Neural progenitor cell (in vitro differentiated cells): Measurements from ENCODE around the gene TCF7. TPM values are rescaled to one million over a fixed set of nuclear protein-coding genes. Genes with fewer than 3 reads are reported as not detected.

Experiments used
- DNase-seq: peaks from one replicate; pipeline ENCODE4 v3.0.0-alpha.2; 2016; ENCODE audit warnings: low spot score
- H2AFZ ChIP-seq: fragments of 200-600 bp; sonication (generic); replicated peaks from 2 replicates; pipeline ENCODE4 v1.6.1; 2016; ENCODE audit warnings: antibody characterized with exemption
- H3F3A ChIP-seq: fragments of 200-600 bp; sonication (generic); 2 replicates; pipeline ENCODE4 v1.6.1; 2016; ENCODE audit warnings: antibody characterized with exemption, low read depth
- H3K27ac ChIP-seq: fragments of 200-600 bp; sonication (generic); 2 replicates; pipeline ENCODE4 v1.5.1; 2016; ENCODE audit warnings: mild to moderate bottlenecking
- H3K27me3 ChIP-seq: fragments of 200-600 bp; sonication (generic); 2 replicates; pipeline ENCODE4 v1.6.1; 2016; ENCODE audit warnings: mild to moderate bottlenecking, moderate library complexity
- H3K36me3 ChIP-seq: fragments of 200-600 bp; sonication (generic); 2 replicates; pipeline ENCODE4 v1.5.1; 2016
- H3K4me1 ChIP-seq: fragments of 200-600 bp; sonication (generic); 2 replicates; pipeline ENCODE4 v1.6.1; 2016; ENCODE audit warnings: mixed run types
- H3K4me2 ChIP-seq: fragments of 200-600 bp; sonication (generic); 2 replicates; pipeline ENCODE4 v1.6.1; 2016
- H3K4me3 ChIP-seq: fragments of 200-600 bp; sonication (generic); 2 replicates; pipeline ENCODE4 v1.5.1; 2016
- H3K79me2 ChIP-seq: fragments of 200-600 bp; sonication (generic); 2 replicates; pipeline ENCODE4 v1.6.1; 2016; ENCODE audit warnings: low read depth
- H3K9ac ChIP-seq: fragments of 200-600 bp; sonication (generic); 2 replicates; pipeline ENCODE4 v1.6.1; 2016
- H3K9me3 ChIP-seq: fragments of 200-600 bp; sonication (generic); 2 replicates; pipeline ENCODE4 v1.5.1; 2016; ENCODE audit warnings: low read depth
- H4K20me1 ChIP-seq: fragments of 200-600 bp; sonication (generic); 2 replicates; pipeline ENCODE4 v1.6.1; 2016; ENCODE audit warnings: low read depth
- H3K27ac Mint-ChIP-seq: 3 replicates; pipeline ENCODE4 v1.8.0; 2021; ENCODE audit warnings: mixed read lengths
- H3K27me3 Mint-ChIP-seq: 2 replicates; pipeline ENCODE4 v1.8.0; 2022; ENCODE audit warnings: low read depth, mild to moderate bottlenecking, inconsistent platforms, moderate library complexity, mixed read lengths; ENCODE audit not compliant: insufficient read depth
- H3K36me3 Mint-ChIP-seq: 3 replicates; pipeline ENCODE4 v1.8.0; 2021; ENCODE audit warnings: mixed read lengths
- H3K4me1 Mint-ChIP-seq: 3 replicates; pipeline ENCODE4 v1.8.0; 2021; ENCODE audit warnings: mixed read lengths
- H3K4me3 Mint-ChIP-seq: 3 replicates; pipeline ENCODE4 v1.8.0; 2021; ENCODE audit warnings: mild to moderate bottlenecking, moderate library complexity, mixed read lengths
- H3K9me3 Mint-ChIP-seq: 3 replicates; pipeline ENCODE4 v1.8.0; 2020; ENCODE audit warnings: mixed read lengths
- CTCF ChIP-seq: fragments of 200-600 bp; sonication (generic); IDR thresholded peaks from 2 replicates; pipeline ENCODE4 v1.5.1; 2017; ENCODE audit warnings: antibody characterized with exemption, mild to moderate bottlenecking
- EZH2 ChIP-seq: fragments of 200-600 bp; sonication (generic); IDR thresholded peaks from 2 replicates; pipeline ENCODE4 v1.6.1; 2017; ENCODE audit warnings: antibody characterized with exemption, mild to moderate bottlenecking, moderate library complexity
- EZH2phosphoT487 ChIP-seq: fragments of 200-600 bp; sonication (generic); IDR thresholded peaks from 2 replicates; pipeline ENCODE4 v1.6.1; 2017; ENCODE audit warnings: antibody characterized with exemption
- total RNA-seq: library from RNA; depleted of rRNA; stranded (reverse); fragments of >200 nt; gene quantifications from 2 replicates; pipeline ENCODE4 v1.2.3, GENCODE V29; 2015; ENCODE audit warnings: low replicate concordance

TCF7 gene
- total RNA-seq, 1 donor from 2014 or later, result 0.73 TPM

DNA sequence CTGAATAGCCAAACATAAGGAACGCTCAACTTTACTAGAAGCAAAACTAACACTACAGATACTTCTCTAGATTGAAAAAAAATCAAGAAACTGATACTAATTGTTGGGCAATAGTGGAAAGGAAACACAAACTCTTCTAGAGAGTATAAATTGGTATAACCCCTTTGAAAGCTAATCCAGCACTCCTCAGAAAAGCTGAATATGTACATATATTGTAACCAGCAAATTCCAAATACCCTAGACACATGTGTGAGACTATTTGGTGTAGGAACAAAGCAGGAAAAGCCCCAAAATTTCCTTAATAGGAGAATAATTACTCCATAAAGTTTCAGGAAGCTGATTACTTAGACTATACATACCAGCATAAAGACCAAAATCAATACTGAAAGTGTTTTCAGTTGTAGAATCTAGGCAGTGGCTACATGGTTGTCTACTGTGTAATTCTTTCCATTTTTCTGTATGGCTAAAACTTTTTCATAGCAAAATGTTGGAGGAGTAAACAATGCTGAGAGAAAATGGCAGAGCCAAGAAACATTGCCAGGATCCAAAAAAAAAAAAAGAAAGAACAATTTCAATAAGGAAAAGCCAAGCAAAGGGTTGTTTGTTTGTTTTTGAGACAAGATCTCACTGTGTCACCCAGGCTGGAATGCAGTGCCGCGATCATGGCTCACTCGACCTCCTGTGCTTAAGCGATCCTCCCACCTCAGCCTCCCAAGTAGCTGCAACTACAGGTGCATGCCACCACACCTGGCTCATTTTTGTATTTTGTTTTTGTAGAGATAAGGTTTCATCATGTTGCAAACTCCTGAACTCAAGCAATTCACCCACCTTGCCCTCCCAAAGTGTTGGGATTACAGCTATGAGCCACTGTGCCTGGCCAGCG is 47.3 kb downstream of the TCF7 start:
- peaks cover 38% of the 10 kb centered on the region for H3K79me2 ChIP-seq
- no peak overlapping the region for H3K4me3 ChIP-seq
- Mint-ChIP-seq H3K9me3 (peaks cover 8% of the 10 kb centered on the region), H3K27me3 (peaks cover 2% of the 10 kb centered on the region), H3K36me3 (peaks cover 48% of the 10 kb centered on the region), H3K4me3 (no peak overlapping the region), H3K4me1 (no peaks in the 10 kb centered on the region), H3K27ac (no peak overlapping the region)
- H3K4me1 ChIP-seq, result no peaks in the 10 kb centered on the region
- peaks cover 34% of the 10 kb centered on the region for H3K36me3 ChIP-seq
- peaks cover 9% of the 10 kb centered on the region for H4K20me1 ChIP-seq
- TF ChIP-seq CTCF (no peak), EZH2phosphoT487 (no peak), EZH2 (no peak)
- H3F3A ChIP-seq, result peaks cover 4% of the 10 kb centered on the region
- no peak for DNase-seq
- H2AFZ ChIP-seq, result no peak overlapping the region
- no peak overlapping the region for H3K27ac ChIP-seq
- H3K4me2 ChIP-seq, result no peak overlapping the region
- H3K9ac ChIP-seq, result no peak overlapping the region
- H3K27me3 ChIP-seq, result no peaks in the 10 kb centered on the region
- no peaks in the 10 kb centered on the region for H3K9me3 ChIP-seq

DNA sequence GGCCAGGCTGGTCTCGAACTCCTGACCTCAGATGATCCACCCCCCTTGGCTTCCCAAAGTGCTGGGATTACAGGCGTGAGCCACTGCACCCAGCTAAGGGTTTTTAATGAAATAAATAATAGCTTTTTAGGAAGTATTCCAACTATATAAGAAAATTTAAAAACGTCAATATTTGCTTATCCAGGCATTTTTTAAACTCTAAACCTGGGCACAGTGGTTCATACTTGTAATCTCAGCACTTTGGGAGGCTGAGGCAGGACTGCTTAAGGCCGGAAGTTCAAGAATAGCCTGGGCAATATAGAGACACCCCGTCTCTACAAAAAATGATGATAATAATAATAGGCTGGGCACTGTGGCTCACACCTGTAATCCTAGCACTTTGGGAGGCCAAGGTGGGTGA is 48.1 kb downstream of the TCF7 start:
- Mint-ChIP-seq H3K27me3 (peaks cover 2% of the 10 kb centered on the region), H3K4me1 (no peaks in the 10 kb centered on the region), H3K4me3 (no peak overlapping the region), H3K27ac (no peak overlapping the region), H3K36me3 (peaks cover 50% of the 10 kb centered on the region), H3K9me3 (peaks cover 8% of the 10 kb centered on the region)
- Histone ChIP-seq H3K9ac (no peak overlapping the region), H3K79me2 (peaks cover 44% of the 10 kb centered on the region), H4K20me1 (peaks cover 9% of the 10 kb centered on the region), H3K4me1 (no peaks in the 10 kb centered on the region), H3K9me3 (no peaks in the 10 kb centered on the region), H2AFZ (no peak overlapping the region), H3K4me2 (no peak overlapping the region), H3K36me3 (peaks cover 36% of the 10 kb centered on the region), H3K4me3 (no peak overlapping the region), H3K27me3 (no peaks in the 10 kb centered on the region), H3K27ac (no peak overlapping the region), H3F3A (peaks cover 4% of the 10 kb centered on the region)
- no peak for DNase-seq
- TF ChIP-seq EZH2 (no peak), CTCF (no peak), EZH2phosphoT487 (no peak)

DNA sequence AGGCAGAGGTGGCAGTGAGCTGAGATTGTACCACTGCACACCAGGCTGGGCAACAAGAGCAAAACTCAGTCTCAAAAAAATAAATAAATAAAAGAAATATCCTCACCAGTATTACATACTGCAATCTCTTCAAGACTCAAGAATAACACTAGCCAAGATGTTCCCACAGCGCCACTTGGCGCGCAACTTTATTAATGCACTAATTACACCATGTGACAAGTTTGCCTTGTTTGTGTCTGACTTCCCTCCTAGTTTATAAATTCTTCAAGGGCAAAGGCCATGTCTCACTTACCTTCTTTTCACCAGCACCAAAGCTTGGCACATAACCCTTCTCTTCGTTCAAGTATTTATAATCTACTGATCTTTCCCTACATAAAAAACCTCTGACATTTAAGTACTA is 57.5 kb downstream of the TCF7 start:
- Mint-ChIP-seq H3K27ac (no peak overlapping the region), H3K4me1 (peaks cover 15% of the 10 kb centered on the region), H3K27me3 (no peaks in the 10 kb centered on the region), H3K36me3 (peaks cover 30% of the 10 kb centered on the region), H3K9me3 (no peaks in the 10 kb centered on the region), H3K4me3 (no peak overlapping the region)
- peaks cover 98% of the 10 kb centered on the region for H3K79me2 ChIP-seq
- H3K9me3 ChIP-seq, result no peaks in the 10 kb centered on the region
- no peak overlapping the region for H3K4me2 ChIP-seq
- no peaks in the 10 kb centered on the region for H3K27me3 ChIP-seq
- H3K27ac ChIP-seq, result no peak overlapping the region
- H3K9ac ChIP-seq, result no peak overlapping the region
- TF ChIP-seq EZH2 (no peak), EZH2phosphoT487 (no peak), CTCF (no peak)
- H2AFZ ChIP-seq, result no peak overlapping the region
- H3K36me3 ChIP-seq, result peaks cover 23% of the 10 kb centered on the region
- peaks cover 17% of the 10 kb centered on the region for H3F3A ChIP-seq
- peaks cover 11% of the 10 kb centered on the region for H3K4me1 ChIP-seq
- H3K4me3 ChIP-seq, result no peak overlapping the region
- no peak for DNase-seq
- H4K20me1 ChIP-seq, result peaks cover 84% of the 10 kb centered on the region
